Adrenal gland (tissue), 5 donors: ENCODE data around the gene PDIA5.

Experiments
- CTCF ChIP-seq, 6 experiments: fragments of 450-650 bp in 4 of 6; fragments of 200-600 bp in 2 of 6; sonication (generic) in 1 of 6; IDR thresholded peaks; 1 replicate in 5 of 6; 2 replicates in 1 of 6; pipeline versions ENCODE4 v1.5.1 to v1.8.0; 2016 to 2021; ENCODE audit warnings: antibody characterized with exemption in 6 of 6, mild to moderate bottlenecking in 2 of 6, moderate library complexity in 1 of 6
- POLR2A ChIP-seq, 2 donors: fragments of 450-650 bp; IDR thresholded peaks; one replicate each; pipeline ENCODE4 v1.6.1; 2017; ENCODE audit warnings: antibody characterized with exemption in 2 of 2, mild to moderate bottlenecking in 2 of 2, moderate library complexity in 1 of 2
- donor health status: DM: no; HTN: no; CAD: no.

- TF ChIP-seq CTCF (IDR thresholded peaks at IDR 0.05): no peak
- no peak for TF ChIP-seq POLR2A (IDR thresholded peaks at IDR 0.05)
Measured at GRCh38 chr3:123034120-123034519, 32.7 kb upstream of the PDIA5 start.
